Activated CD8-positive, alpha-beta memory T cell treated with anti-CD3 and anti-CD28 coated beads, Interleukin-2, amount 50 U/mL, for 48 hours (primary cell): ENCODE results near the gene THEMIS.
"Not testable (repeated sequence)": the region's sequence is repeated elsewhere in the genome, so short reads cannot be mapped to it uniquely, and the experiment has no call there.

ENCODE experiments used
- DNase-seq: peaks from one replicate; pipeline ENCODE4 v3.0.0-alpha.2; 2020

THEMIS gene

DNA sequence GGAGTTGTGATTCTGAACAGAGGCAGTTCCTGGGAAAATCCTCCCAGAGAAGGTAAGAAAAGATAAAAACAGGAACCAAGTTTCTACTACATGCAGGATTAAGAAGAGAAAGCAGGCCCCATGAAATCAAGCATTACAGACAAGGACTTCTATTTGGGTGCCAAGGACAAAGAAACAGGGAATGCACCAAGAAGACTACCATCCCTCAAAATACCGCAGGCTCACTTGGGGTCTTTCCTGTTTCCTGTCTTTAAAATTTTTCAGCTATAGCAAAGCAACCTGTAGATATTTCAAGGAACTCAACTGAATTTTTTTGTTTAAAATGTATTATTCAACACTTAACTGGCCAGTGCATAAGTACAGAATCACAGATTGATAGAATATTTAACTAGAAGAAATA is 107.5 kb downstream of the THEMIS start:
- DNase-seq: no peak

DNA sequence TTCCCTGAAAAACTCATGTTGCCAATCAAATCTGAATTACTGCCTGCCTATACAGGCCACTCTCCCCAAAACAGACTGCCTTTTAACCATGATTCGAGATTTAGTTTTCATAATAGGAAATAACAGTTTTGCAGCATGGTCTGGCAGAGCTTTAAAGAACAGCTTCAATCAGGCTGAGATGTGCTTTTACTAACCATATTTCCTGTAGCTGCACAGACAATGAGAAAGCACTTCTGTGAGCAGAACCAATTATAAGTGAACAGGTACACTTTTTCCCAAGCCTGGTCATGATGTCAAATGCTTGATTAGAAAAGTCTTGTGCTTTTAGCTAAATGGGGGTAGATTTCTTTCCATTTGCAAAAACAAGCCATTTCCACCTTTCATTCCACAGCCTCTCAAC is 108.2 kb downstream of the THEMIS start:
- no peak for DNase-seq

DNA sequence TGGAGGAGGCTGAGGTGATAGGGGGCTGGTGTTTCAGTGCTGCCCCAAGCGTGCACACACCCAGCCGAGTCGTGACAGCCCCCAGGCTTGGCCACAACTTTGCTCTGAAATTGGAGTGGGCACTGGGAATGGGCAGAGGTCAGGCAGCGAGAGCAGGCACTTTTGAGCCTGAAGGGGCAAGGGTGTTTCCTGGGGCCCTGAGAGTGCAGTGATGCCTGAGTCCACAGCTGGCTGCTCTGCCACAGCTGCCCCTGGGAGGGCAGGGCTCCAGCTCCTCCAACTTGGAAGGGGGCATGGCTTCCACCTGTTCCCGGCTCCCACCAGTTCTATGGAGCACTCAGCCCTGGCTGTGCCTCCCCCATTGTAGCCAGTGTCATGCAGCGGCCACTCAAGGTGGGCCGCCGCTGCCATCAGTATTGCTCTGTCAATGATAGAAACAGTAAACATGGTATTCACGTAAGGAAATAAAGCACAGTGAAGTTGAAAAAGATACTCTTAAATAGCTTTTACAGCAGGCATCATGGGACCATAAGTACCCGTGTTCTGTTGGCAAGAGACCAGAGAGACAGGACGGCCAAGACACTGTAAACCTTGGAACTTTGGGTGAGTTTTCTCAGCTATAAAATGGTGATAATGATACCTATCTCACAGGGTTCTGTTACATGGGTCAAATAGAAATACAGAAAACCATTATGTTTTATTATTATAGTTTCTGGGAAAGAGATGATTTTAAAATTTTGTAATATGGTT is 108.9 kb downstream of the THEMIS start:
- DNase-seq: no peak

DNA sequence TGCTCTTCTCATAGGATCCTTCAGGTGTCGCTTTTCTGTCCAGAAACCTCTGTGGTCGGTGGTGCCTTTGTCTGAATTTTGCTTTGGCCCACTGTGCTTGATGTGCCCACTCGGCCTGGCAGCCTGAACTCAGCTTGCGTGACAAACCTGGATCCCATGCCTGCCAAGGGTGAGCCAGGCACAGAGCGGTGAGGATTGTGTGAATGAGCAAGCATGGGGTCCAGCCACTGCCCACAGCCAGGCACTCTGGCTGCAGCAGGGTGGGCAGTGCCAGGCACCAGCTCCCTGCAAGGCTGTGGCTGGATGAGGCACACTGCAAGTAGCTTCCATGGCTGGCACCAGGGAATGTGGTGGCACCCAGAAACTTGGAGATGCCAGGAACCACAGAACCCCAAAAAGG is 110.3 kb downstream of the THEMIS start:
- no peak for DNase-seq

DNA sequence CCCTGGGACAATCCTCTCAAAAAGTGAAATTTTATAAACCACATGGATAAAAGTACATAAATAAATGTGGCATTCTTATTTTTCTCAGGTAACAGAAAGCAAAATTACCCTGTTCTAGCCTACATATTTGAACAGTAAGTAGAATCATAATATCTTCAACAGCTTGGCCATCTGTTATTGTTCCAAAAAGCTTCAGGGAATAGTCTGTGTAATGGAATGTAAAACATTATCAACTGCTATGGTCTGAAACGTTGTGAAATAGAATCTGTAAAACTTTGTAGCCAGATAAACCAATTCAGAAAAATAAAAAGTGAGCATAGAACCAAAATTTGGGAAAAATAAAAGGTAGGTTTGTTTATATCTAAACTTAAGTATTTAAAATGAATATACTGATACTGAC is 114.7 kb downstream of the THEMIS start:
- no peak for DNase-seq

DNA sequence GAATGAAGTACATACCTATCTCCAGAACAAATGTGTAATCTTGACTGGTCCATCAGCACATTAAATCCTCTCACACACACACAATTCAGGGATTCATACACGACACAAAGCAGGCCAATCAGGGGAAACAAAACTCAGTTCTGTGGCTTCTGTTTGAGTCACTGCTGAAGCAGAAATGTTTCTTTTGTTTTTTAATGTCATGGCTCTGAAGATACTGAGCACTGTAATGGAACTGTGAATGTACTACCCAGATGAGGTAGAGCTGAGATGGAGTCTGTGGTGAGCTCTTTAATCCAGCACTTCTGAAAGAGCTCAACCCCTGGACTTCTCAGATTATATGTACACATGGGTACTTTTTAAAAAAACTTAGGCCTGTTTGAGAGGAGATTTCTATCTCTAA is 116.4 kb downstream of the THEMIS start:
- DNase-seq: no peak

DNA sequence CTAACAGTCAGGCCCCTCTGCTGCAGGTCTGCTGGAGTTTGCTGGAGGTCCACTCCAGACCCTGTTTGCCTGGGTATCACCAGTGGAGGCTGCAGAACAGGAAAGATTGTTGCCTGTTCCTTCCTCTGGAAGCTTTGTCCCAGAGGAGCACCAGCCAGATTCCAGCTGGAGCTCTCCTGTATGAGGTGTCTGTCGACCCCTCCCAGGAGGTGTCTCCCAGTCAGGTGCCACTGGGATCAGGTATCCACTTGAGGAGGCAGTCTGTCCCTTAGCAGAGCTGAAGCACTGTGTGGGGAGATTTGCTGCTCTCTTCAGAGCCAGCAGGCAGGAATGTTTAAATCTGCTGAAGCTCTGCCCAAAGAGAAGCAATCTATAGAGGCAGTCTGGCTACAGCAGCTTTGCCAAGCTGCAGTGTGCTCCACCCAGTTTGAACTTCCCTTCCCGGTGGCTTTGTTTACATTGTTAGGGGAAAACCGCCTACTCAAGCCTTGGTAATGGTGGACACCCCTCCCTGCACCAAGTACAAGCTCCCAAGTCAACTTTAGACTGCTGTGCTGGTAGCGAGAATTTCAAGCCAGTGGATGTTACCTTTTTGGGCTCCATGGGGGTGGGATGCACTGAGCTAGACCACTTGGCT is 119.1 kb downstream of the THEMIS start:
- DNase-seq: not testable (repeated sequence)

DNA sequence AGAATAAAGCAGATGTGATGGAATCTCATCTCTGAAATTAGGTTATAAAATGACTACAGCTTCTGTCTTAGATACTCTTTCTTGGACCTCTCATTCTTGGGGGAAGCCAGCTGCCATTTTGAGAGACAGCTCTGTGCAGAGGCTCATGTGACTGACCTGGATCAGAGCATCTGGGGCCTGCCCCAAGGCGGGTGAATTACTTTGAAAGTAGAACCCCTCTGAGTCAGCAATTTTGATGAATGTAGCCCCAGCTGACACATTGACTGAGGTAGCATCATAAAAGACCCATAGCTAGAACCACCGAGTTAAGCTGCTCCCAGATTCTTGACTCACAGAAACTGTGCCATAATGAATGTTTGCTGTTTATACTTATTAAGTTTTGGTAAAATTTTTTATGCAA is 124.5 kb downstream of the THEMIS start:
- no peak for DNase-seq

DNA sequence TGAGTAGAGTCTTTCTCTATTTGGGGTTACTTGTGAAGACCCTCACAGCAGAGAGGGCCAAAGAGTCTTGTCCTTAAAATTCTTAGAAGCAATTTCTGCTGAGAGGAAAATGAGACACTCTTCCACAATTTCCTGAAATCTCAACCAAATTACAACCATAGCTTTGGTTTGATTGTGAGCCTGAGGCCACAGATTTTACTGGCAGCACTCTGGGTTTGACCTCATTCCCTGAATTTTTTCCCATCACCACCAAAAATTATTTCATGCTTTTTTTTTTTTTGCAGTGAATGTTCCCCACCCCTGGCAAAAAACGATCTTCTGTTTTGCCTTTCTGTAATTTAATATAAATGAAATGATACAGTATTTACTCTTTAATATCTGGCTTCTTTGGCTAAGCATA is 125.5 kb downstream of the THEMIS start:
- DNase-seq: no peak

DNA sequence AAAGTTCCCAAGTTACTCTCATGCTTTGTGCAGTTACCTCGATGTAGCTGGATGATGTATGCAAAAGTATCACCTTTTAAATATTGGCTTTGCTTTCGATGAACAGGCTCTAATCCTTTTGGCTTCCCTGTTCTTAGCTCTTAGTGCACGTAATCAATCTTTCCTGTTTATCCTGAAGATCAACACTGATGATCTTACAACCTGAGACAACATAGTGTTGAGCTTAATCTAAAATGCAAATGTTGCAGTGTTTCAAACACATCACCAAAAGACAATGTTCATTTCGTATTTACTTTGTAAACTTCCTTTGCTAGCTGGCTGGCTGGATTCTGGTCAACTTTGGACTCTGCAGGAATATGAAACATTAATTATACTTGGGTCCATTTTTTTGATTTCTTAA is 132.1 kb downstream of the THEMIS start:
- DNase-seq: no peak

DNA sequence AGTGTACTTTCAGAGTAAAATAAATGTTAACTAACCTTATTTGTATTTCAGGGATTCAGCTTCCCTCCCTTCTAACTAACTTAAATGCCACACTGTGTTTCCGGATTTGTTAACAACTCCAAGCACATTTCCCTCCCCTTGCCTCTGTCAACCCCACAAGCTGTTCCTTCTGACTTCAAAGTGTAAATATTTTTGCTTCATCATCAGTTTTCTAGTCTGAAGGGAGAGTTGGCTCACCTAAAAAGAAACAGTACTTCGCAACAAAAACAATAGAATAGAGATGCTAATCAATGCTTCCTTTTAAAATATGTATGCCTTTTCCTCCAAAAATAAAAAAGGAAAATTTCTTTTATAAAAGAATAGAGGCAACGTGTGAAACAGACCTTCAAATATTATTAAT is 132.6 kb downstream of the THEMIS start:
- DNase-seq: no peak

DNA sequence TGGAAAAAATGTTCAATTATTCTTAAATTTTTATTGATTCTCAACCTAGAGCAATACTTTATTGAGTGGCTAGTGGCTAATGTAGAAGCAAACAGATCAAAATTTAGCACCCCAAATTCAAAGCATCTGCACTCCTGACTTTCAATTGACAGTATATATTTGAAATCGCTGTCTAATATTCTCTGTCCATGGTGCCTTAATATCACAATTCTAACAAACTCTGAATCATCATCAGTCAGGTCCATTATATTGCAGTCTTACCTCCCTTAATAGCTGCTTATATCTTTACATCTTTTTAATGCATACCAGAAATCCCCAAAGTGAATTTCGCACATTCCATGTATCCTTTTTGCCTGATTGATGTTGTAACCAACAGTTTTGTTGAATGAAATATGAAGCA is 134.9 kb downstream of the THEMIS start:
- no peak for DNase-seq

DNA sequence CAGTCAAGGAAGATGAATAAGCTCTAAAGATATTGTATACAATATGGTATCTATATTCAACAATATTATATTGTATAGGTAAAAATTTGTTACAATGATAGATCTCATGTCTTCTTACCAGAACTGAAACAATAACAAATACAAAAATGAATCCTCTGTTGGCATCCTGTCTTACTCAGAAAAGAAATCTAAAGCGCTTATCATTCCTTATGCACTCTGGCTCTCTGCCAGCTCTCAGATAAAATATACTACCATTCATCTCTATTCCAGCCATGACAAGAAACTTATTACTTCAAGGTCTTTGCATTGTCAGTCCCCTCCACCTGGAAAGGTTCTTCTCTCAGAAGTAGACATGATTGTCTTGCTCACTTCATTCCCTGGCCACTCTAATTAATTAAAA is 138.6 kb downstream of the THEMIS start:
- DNase-seq: no peak

DNA sequence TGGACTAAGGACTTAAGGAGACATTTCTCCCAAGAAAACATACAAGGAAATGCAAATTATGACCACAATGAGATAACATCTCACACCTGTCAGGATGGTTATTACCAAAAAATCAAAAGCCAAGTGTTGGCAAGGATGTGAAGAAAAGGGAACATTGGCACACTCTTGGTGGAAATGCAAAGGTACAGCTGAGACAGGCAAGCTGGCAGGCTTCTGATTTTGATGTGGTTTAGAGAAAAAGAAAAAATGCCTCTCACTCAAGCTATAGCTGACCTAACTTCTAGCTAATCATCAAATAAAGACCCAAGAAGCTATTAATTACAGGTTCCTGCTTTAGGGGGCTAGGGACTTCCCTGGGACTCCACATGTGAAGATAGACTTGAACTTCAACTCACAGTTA is 139.8 kb downstream of the THEMIS start:
- no peak for DNase-seq

DNA sequence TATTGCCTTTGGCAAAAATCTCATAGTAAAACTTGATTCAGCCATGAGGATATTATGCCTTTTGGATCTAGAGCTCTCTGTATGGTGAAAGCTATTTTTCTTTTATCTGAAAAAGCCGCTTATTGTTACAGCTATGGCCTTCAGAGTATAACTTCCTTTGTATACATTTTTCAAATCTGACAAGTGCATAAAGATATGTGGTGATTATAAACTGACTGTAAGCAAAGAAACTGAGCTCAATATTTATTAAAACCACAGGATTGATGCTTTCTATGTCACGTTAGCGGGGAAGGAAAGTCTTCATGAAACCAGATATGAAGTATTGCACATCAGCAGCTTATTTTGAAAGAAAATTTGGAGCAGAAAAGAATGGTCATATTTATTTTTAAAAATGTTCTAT is 151.8 kb downstream of the THEMIS start:
- no peak for DNase-seq

DNA sequence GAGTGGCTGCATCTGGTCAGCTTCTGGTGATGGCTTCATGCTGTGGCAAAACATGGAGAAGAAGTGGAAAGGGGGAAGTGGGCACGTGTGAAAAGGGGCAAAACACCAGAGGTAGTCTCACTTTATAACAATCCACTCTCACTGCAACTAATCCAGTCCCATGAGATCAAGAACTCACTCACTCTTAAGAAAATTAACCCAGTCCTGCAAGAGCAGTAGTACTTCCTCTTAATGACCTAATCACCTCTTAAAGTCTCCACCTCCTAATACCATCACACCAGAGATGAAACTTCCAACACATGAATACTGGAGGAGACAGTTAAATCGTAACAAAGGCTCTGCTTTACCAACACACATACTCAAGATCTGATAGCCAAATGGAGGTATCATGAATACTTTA is 152.6 kb downstream of the THEMIS start:
- DNase-seq: no peak

DNA sequence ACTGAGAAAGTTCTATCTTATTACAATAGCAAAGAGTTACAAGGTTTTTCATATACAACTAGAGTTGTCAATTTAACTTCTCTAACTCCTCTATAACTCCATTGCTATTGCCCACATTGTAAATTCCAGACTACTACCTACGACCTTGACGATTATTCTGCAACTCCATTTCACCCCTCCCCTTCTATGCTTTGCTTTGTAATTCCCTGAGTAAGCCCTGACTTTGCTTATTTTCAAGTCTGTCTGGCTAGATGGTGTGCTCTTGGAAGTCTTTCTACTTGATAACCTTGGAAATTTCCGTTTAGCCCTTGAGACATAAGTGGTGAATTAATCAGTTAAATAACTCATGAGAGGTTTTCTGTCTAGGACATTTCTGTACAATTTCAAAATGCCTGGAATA is 162.4 kb downstream of the THEMIS start:
- DNase-seq: no peak

DNA sequence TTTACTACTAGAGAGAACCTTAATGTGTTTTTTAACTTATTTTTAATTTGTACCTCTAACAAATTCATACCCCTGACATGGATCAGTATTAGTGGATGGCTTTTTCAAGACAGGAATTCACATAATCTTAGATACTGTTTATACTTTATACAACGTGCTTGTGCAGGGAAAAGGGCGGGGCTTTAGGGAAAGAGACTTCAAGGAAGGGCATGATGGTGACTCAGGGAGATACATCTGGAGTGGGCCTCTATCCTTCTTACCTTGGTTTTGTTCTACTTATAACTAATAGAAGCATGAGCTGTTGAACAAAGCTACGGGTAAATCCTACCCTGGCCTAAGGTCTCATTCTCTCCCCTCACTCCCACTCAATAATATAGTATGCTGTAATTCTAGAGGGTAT is 163.1 kb downstream of the THEMIS start:
- no peak for DNase-seq

DNA sequence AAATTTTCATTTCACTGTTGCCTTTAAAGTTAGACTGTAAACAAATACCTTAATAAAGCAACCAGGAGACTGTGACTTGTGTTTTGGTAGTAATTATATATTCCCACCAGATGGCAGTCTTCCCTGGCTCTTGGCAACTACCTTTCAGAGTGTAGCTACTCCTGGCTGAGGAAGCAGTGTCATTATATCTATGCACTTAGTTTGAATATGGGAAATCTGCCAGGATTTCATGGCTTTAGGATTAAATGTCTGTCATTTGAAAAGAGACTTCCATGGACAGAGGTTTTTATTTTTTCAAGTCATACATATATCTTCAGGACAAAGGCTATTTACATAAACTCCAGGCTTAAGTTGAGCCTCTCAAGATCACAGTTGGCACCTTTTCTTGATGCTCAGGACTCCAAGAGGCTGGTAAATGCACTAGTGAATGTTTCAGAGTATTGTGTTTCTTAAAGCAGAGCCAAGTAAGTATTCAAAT is 163.8 kb downstream of the THEMIS start:
- no peak for DNase-seq

DNA sequence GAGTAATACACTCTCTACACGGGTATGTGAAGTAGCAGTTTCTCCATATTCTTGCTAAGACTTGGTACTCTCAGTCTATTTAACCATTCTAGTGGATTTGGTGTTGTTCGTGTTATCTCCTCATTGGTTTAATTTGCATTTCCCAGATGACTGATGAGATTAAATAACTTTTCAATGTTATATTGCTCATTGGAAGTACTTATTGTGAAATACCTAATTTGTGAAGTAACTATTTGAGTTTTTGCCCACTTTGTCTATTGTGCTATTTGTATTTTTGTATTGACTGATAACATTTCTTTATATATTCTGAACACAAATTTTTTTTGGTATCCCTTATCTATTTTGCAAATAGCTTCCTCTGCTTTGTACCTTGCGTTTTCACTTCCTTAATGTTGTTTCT is 167.9 kb downstream of the THEMIS start:
- no peak for DNase-seq

DNA sequence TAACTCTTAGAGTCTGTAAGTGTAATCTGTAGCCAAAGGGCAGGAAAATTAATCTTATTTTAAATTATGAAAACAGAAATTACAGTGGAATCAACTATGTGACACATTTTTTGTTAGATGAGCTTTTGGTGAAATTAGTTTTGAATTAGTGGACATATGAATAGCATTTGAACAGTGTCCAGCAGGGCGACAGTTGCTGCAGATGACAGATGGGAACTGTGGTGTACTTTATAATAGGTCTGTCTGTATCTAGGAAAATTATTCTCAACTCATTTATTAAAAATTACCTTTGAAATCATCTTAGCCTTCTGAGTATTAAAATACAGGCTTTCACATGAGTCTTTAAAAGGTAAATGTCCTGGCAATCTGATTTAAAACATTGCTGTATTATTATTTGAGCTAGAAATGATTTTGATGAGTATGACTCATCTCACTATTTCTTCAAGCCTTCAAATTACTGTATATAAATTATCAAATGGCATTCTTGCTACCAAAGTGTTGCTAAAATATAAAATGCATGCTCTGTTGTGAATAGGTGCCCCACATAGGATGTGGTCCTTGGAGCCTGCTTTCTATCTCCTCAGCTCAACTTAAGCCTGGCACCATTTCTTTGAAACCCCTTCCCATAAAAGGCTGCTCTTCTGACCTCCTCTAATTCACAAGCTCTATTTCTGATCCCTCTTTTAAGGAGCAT is 173.5 kb downstream of the THEMIS start:
- DNase-seq: no peak

DNA sequence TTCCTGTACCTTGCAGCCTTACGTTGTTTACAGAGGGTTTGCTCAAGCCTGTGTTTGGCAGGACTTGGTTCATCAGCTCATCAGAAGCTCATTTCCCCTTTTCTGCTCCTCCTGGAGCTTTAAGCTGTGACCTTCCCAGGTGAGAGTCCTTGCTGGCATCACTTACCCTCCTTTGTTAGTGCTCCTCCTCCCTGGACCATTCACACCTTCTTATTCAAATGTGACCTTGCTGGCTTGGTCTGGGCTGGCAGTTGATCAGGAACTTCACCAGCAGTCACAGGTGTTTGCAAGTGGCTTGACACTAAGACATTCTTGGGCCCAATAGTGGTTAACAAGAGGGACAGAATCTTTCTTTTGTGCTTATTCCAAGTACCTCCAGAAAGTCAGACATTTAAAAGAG is 175.0 kb downstream of the THEMIS start:
- no peak for DNase-seq

DNA sequence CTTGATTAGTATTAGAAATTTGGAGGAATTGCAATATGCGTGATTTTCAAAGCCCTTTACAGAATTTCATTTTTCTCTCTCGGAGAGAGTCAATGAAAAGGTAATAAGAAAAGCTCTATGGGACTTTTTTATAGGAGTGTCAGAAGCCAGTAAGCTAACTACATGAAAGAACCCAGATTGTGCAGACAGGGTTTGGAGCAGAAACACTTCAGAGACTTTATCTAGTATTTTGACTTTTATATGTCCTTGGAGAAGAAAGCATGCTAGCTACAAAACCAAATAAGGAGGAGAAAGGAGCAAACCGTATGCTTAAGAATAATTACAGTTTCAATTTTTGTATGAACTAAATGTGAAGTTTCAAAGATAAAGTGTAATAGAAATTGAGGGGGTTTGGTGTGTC is 182.2 kb downstream of the THEMIS start:
- DNase-seq: no peak

DNA sequence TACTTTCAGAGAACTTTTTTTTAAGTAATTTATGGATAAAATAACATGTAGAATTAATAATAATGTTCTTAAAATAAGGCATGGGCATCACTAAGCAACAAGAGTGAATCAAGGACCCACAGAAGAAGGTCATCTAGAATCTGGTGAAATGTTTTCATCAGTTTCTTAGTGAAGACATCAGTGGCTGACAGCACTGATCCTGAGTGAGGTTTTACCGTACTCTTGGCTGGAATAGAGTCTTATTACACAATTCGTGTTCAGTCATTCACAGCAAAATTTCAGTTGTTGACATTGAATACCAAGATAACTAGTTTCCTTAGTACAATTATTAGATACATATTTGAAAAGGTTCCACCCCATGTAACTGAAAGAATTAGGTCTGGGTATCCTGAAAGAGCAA is 183.5 kb downstream of the THEMIS start:
- DNase-seq: no peak
